Keratinocyte (primary cell): ENCODE measurements around the gene TMEM120B.

Experiments used
- CTCF ChIP-seq, 3 experiments: IDR thresholded peaks in 1 of 3; conservative IDR thresholded peaks in 1 of 3; optimal IDR thresholded peaks in 1 of 3; 2 replicates in 2 of 3; 3 replicates in 1 of 3; pipeline versions ENCODE3 to v1.5.1; 2011; ENCODE audit warnings: low read length in 3 of 3, mild to moderate bottlenecking in 3 of 3, moderate library complexity in 2 of 3, control low read depth in 1 of 3, inconsistent platforms in 1 of 3; ENCODE audit not compliant: insufficient read depth in 2 of 3; ENCODE audit errors: extremely low read depth in 1 of 3
- EZH2 ChIP-seq: IDR thresholded peaks from one replicate; pipeline ENCODE4 v1.6.1; 2012; ENCODE audit warnings: inconsistent platforms, mild to moderate bottlenecking, low read length, moderate library complexity

- no peak for TF ChIP-seq CTCF (optimal IDR thresholded peaks at IDR 0.05 in 1 of 3, IDR thresholded peaks at IDR 0.05 in 1 of 3, conservative IDR thresholded peaks at IDR 0.05 in 1 of 3; ENCODE audit: extremely low read depth in 1 of 3, insufficient read depth in 2 of 3, low read length in 3 of 3)
- no peak for TF ChIP-seq EZH2
Measured at GRCh38 chr12:121792607-121793439, 80.3 kb downstream of the TMEM120B start.
